Heart left ventricle (tissue), 16 donors: ENCODE data around the gene PDK2. TPM values are rescaled to one million over a fixed set of nuclear protein-coding genes. Genes with fewer than 3 reads are reported as not detected.

ENCODE experiments used
- ATAC-seq, 4 donors: fragments of 200-7000 bp; cut with Tn5 transposase; one replicate each; pipeline ENCODE4 v1.9.1; 2020 to 2022; ENCODE audit warnings: moderate library complexity in 4 of 4, mild to moderate bottlenecking in 3 of 4, moderate number of reproducible peaks in 1 of 4
- DNase-seq, 5 donors: peaks; one replicate each; pipeline ENCODE4 v3.0.0-alpha.2; 2020
- H3K27ac ChIP-seq, 12 donors: fragments of 200-600 bp; sonication (generic) in 4 of 12; one replicate each; pipeline versions ENCODE4 v1.5.0 to v1.8.0; 2016 to 2022; ENCODE audit warnings: mild to moderate bottlenecking in 2 of 12
- H3K27me3 ChIP-seq, 9 donors: fragments of 200-600 bp; sonication (generic) in 2 of 9; one replicate each; pipeline versions ENCODE4 v1.5.1 to v1.8.0; 2016 to 2022; ENCODE audit warnings: mild to moderate bottlenecking in 3 of 9
- H3K36me3 ChIP-seq, 9 donors: fragments of 200-600 bp; sonication (generic) in 2 of 9; one replicate each; pipeline versions ENCODE4 v1.5.0 to v1.8.0; 2018 to 2022; ENCODE audit warnings: mild to moderate bottlenecking in 2 of 9
- H3K4me1 ChIP-seq, 12 donors: fragments of 200-600 bp; sonication (generic) in 4 of 12; one replicate each; pipeline versions ENCODE4 v1.5.0 to v1.8.0; 2016 to 2022; ENCODE audit warnings: mild to moderate bottlenecking in 3 of 12
- H3K4me3 ChIP-seq, 12 donors: fragments of 200-600 bp; sonication (generic) in 4 of 12; one replicate each; pipeline versions ENCODE4 v1.5.0 to v1.8.0; 2017 to 2022; ENCODE audit warnings: mild to moderate bottlenecking in 9 of 12, moderate library complexity in 4 of 12
- H3K9me3 ChIP-seq, 12 donors: fragments of 200-600 bp; sonication (generic) in 4 of 12; one replicate each; pipeline versions ENCODE4 v1.5.0 to v1.8.0; 2016 to 2022; ENCODE audit warnings: mild to moderate bottlenecking in 1 of 12
- POLR2A ChIP-seq, 2 donors: fragments of 450-650 bp; IDR thresholded peaks; one replicate each; pipeline ENCODE4 v1.6.1; 2017; ENCODE audit warnings: antibody characterized with exemption in 2 of 2, mild to moderate bottlenecking in 2 of 2, moderate library complexity in 2 of 2
- WGBS, 4 donors: extraction: QIAGEN DNeasy Blood & Tissue Kit in 2 of 4; methylation state at CpG; one replicate each; pipeline versions ENCODE4 v1.1.5 to v1.1.7; 2013 to 2018; 5-methylcytosine and 5-hydroxymethylcytosine counted together
- intact Hi-C, 10 donors: fragments of 100-400 bp; cut with DNase I; formaldehyde crosslinking; loops; one replicate each; pipeline versions ENCODE4 v1.11.1 to v1.14.2; 2022
- polyA plus RNA-seq, 2 donors: library from polyadenylated mRNA; stranded (reverse); fragments of 200-250 nt; gene quantifications; one replicate each; pipeline ENCODE4 v1.2.3, GENCODE V29; 2013
- total RNA-seq, 9 donors: library from RNA; depleted of rRNA in 2 of 9; stranded (reverse); fragments of >200 nt in 2 of 9; fragmentation: NEBNext Ultra II Directional in 3 of 9; extraction: Animal tissue kit (Norgen Biotek cat#: 25700) in 3 of 9; gene quantifications; one replicate each; pipeline versions ENCODE4 v1.1.0 to v1.2.4, GENCODE V29; 2016 to 2023
- TF ChIP-seq, protein P1 (sequence below), 12 donors: fragments of 200-600 bp; sonication (generic) in 4 of 12; IDR thresholded peaks; one replicate each; pipeline versions ENCODE4 v1.5.0 to v1.8.0; 2018 to 2022; ENCODE audit warnings: antibody characterized with exemption in 12 of 12, mild to moderate bottlenecking in 5 of 12
- donor health status: ischemic (EF 13 %, LVEDD 7.1; RV severe dilation, severe dysfunction).
- donor health status: healthy with polysubstance abuse.
- donor health status: DM: no; HTN: yes; CAD: no.
- donor health status: DM: no; HTN: no; CAD: no.
- donor health status: ischemic (EF 25% LVEDD 6.9; RV normal size, moderate dysfunction).
- donor health status: ischemic (EF 25% LVEDD 5.7; RV mildly dilated, moderate dysfunction).
- donor health status: healthy.
- donor health status: DM: yes; HTN: yes; CAD: no.
- donor health status: ischemic (EF 35%, LVEDD 5.7; RV mildly dilated, moderate dysfunction).
- donor health status: nonischemic (EF 11% LVEDD 7.7; RV severe dilation, severe dysfunction).
- donor health status: DM: yes; HTN: yes; CAD: no.
- donor health status: PGD.
- donor health status: ischemic (EF 29% LVEDD 5.4; RV normal size, mild dysfunction).
- donor health status: nonischemic (EF 23%, LVEDD 6.1; RV moderate dilation, normal function).

Gene PDK2
- total and polyA plus RNA-seq, 11 donors, result 125 to 490 (median 187) TPM

DNA sequence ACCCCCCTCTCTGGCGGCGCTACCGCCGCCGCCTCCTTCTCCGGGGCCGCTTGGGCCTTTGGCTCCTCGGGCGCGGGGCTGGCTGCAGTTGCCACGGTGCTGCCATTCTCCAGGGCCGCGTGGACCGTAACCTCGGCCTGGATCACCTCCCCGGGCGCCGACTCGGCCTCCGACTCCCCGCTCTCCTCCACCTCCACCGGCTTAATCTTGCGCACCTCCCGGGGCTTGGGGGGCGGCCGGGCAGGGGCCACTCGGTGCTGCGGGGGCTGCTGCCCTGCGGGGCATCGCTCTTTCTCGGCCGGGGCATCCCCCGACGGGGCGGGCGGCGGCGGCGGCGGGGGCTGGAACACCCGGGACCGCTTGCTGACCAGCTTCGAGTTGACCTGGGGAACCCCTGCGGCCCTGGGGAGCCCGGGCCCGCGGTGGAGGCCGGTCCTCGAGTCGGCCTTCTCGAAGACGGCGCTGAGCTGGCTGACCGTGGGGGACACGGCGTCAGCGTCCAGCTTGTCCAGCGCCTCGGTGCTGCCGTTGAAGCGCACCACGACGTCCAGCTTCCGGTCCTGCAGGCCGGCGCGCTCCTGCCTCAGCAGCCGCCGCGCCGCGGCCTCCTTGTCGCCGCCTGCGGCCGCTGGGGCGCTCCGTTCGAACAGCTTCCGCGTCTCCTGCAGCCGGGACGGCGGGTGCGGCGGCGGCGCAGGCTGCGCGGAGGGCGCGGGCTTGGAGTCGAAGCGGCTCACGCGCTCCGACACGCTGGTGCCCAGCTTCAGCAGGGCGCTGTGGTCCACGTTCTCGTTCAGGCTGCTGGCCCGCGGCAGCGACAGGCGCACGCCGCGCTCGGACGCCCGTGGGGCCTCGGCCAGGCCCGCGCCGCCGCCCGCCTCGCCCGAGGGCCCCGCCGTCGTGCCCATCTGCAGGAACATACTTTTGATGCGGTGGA lies 54.5 kb downstream of the PDK2 start:
- Histone ChIP-seq H3K27me3 (no peaks in the 10 kb centered on the region), H3K36me3 (peaks cover 0 to 6% (median 5%) of the 10 kb centered on the region in 9 donors), H3K27ac (peak overlapping the region; percentile 83 to 99 (median 96)), H3K9me3 (no peaks in the 10 kb centered on the region), H3K4me3 (peak overlapping the region; percentile 61 to 98 (median 92)), H3K4me1 (peaks cover 16 to 90% (median 68%) of the 10 kb centered on the region in 12 donors)
- WGBS, 4 donors, result 0 to 1% (median 0%) methylated on average over 9 to 123 of the region's 123 CpGs
- TF ChIP-seq, protein P1, sequence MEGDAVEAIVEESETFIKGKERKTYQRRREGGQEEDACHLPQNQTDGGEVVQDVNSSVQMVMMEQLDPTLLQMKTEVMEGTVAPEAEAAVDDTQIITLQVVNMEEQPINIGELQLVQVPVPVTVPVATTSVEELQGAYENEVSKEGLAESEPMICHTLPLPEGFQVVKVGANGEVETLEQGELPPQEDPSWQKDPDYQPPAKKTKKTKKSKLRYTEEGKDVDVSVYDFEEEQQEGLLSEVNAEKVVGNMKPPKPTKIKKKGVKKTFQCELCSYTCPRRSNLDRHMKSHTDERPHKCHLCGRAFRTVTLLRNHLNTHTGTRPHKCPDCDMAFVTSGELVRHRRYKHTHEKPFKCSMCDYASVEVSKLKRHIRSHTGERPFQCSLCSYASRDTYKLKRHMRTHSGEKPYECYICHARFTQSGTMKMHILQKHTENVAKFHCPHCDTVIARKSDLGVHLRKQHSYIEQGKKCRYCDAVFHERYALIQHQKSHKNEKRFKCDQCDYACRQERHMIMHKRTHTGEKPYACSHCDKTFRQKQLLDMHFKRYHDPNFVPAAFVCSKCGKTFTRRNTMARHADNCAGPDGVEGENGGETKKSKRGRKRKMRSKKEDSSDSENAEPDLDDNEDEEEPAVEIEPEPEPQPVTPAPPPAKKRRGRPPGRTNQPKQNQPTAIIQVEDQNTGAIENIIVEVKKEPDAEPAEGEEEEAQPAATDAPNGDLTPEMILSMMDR (IDR thresholded peaks at IDR 0.05), result peak in 6 of 12 donors; percentile 8 to 33 (median 23)
- TF ChIP-seq POLR2A (IDR thresholded peaks at IDR 0.05), result no peak
- intact Hi-C loops, result loop anchor here in 2 of 10 donors (5.0 kb wide), 2 partner anchors 37 to 52 kb away; partner anchors contain the start of gene PDK2 (in 1 of the 2)
- DNase-seq (peak; percentile 64 to 88 (median 69)), ATAC-seq (peak in 1 of 4 donors; percentile 4)

GRCh38 chr17:50150354-50151040 lies 55.3 kb downstream of the PDK2 start, which contains the start of gene PPP1R9B:
Gene PPP1R9B (minus strand): TSS chr17:50150677. CDS start chr17:50150513, 164 bp downstream.
- H3K27ac ChIP-seq, result peak within 1 kb of the TSS; percentile 83 to 99 (median 96)
- H3K4me1 ChIP-seq, result peaks cover 16 to 86% (median 67%) of the 10 kb centered on the region in 12 donors
- intact Hi-C loops, result loop anchor here in 1 of 10 donors (5.0 kb wide), 1 partner anchor 53 kb away; the partner anchor contains the start of gene PDK2
- peak in 2 of 5 donors; percentile 28 to 30 for DNase-seq
- WGBS, 4 donors, result 0 to 1% (median 1%) methylated on average over 27 to 69 of the region's 69 CpGs
- TF ChIP-seq POLR2A (IDR thresholded peaks at IDR 0.05), result no peak
- TF ChIP-seq, protein P1 (IDR thresholded peaks at IDR 0.05), result no peak
- H3K27me3 ChIP-seq, result no peaks in the 10 kb centered on the region
- H3K9me3 ChIP-seq, result no peaks in the 10 kb centered on the region
- ATAC-seq, result peak in 2 of 4 donors; percentile 0 to 1
- H3K4me3 ChIP-seq, result peak within 1 kb of the TSS; percentile 61 to 98 (median 92)
- H3K36me3 ChIP-seq, result no peaks in the 10 kb centered on the region

DNA sequence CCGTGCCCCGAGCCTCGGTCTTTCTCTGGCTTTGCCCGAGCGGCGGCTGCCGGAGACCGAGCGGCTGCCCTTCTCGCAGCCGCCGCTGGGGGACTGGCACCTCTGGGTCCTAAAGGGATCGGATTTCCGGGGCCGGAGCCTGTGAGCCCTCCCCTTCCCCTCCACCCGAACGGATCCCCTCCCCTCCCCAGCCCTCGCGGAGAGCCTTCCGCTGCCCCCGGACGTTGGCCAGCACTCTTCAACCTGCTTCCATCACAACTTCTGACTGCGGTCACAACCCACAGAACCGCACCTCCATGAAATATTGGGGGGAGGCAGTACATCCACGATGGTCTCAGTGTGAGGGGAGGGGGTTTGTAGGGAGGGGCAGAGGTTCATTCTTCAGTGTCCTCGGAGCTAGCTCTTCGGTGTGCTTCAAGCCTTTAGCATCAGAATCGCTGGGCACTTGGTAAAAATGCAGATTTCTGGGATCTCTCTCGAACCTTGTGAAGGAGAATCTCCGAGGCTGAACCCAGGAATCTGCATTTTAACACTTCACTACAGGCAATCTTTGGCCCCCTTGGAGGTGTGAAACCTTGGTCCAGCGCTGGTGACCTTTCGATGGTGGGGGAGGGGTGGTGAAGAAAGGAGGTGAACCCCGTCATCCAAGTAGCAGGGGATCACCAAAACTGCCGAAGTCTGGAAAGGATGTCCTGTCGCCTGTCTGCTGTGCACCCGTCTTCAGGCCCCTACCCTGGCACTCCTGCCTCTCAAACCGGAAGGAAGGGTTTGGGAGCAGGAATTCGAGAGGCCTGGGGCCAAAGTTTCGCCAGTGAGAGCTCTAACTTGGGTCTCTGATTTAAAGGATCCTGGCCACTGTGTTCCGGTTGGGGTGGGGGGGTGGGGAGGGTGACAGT lies 56.1 kb downstream of the PDK2 start:
- Histone ChIP-seq H3K9me3 (no peaks in the 10 kb centered on the region), H3K4me3 (peak overlapping the region; percentile 61 to 98 (median 92)), H3K36me3 (no peaks in the 10 kb centered on the region), H3K27ac (peak overlapping the region; percentile 83 to 99 (median 96)), H3K4me1 (peaks cover 9 to 79% (median 63%) of the 10 kb centered on the region in 12 donors), H3K27me3 (no peaks in the 10 kb centered on the region)
- ATAC-seq, result peak; percentile 75 to 85 (median 80)
- WGBS, 4 donors, result 0 to 1% (median 0%) methylated on average over 25 to 40 of the region's 40 CpGs
- intact Hi-C loops, result loop anchor here in 1 of 10 donors (5.0 kb wide), 1 partner anchor 54 kb away; the partner anchor contains the start of gene PDK2
- DNase-seq, result peak; percentile 93 to 95 (median 95)
- peak in 1 of 2 donors; percentile 62 for TF ChIP-seq POLR2A (IDR thresholded peaks at IDR 0.05)
- TF ChIP-seq, protein P1 (IDR thresholded peaks at IDR 0.05), result peak; percentile 41 to 75 (median 62)
